ENCODE results near the gene CERS5.

The CERS5 gene

GRCh38 chr12:50167049-50167828, at the start of gene CERS5:
CERS5 (minus strand) TSS chr12:50167369; CDS start chr12:50167297, 72 bp downstream.
- peak within 1 kb of the TSS; percentile 74 for H3K27ac ChIP-seq
- no peaks in the 10 kb centered on the region for H3K9me3 ChIP-seq (ENCODE audit: control insufficient read depth, low read length)
- peak within 1 kb of the TSS; percentile 87 for H3K4me2 ChIP-seq (ENCODE audit: low read length)
- H3K36me3 ChIP-seq (ENCODE audit: control insufficient read depth, insufficient read depth, low read length), result no peaks in the 10 kb centered on the region
- H3K9ac ChIP-seq, result peak within 1 kb of the TSS; percentile 6
- H3K4me3 ChIP-seq (ENCODE audit: low read depth, low read length), result peak within 1 kb of the TSS; percentile 95
- H3K79me2 ChIP-seq, result peaks cover 19% of the 10 kb centered on the region
- H2AFZ ChIP-seq, result peak within 1 kb of the TSS; percentile 97
- no peaks in the 10 kb centered on the region for H3K4me1 ChIP-seq
- H3K27me3 ChIP-seq (ENCODE audit: control insufficient read depth, insufficient read depth, low read length), result no peaks in the 10 kb centered on the region
- TF ChIP-seq CTCF (IDR thresholded peaks at IDR 0.05), result peak; percentile 38

- no peaks in the 10 kb centered on the region for H3K36me3 ChIP-seq (ENCODE audit: control insufficient read depth, insufficient read depth, low read length)
- no peaks in the 10 kb centered on the region for H3K4me1 ChIP-seq
- H3K4me2 ChIP-seq (ENCODE audit: low read length), result no peak overlapping the region
- H3K27me3 ChIP-seq (ENCODE audit: control insufficient read depth, insufficient read depth, low read length), result no peaks in the 10 kb centered on the region
- no peak for TF ChIP-seq CTCF (IDR thresholded peaks at IDR 0.05)
- no peaks in the 10 kb centered on the region for H3K9me3 ChIP-seq (ENCODE audit: control insufficient read depth, low read length)
- H3K27ac ChIP-seq, result no peak overlapping the region
- no peak overlapping the region for H3K4me3 ChIP-seq (ENCODE audit: low read depth, low read length)
- no peak overlapping the region for H2AFZ ChIP-seq
- no peak overlapping the region for H3K9ac ChIP-seq
- H3K79me2 ChIP-seq, result peaks cover 2% of the 10 kb centered on the region
These were observed 47.9 kb upstream of the CERS5 start for GRCh38 chr12:50215033-50215432.

- TF ChIP-seq CTCF (IDR thresholded peaks at IDR 0.05), result no peak
- no peak overlapping the region for H3K9ac ChIP-seq
- H3K79me2 ChIP-seq, result peaks cover 2% of the 10 kb centered on the region
- no peaks in the 10 kb centered on the region for H3K27me3 ChIP-seq (ENCODE audit: control insufficient read depth, insufficient read depth, low read length)
- no peaks in the 10 kb centered on the region for H3K36me3 ChIP-seq (ENCODE audit: control insufficient read depth, insufficient read depth, low read length)
- H3K4me1 ChIP-seq, result no peaks in the 10 kb centered on the region
- no peaks in the 10 kb centered on the region for H3K9me3 ChIP-seq (ENCODE audit: control insufficient read depth, low read length)
- no peak overlapping the region for H2AFZ ChIP-seq
- H3K27ac ChIP-seq, result no peak overlapping the region
- H3K4me2 ChIP-seq (ENCODE audit: low read length), result no peak overlapping the region
- no peak overlapping the region for H3K4me3 ChIP-seq (ENCODE audit: low read depth, low read length)
These were observed 46.8 kb upstream of the CERS5 start for GRCh38 chr12:50214018-50214417.

GRCh38 chr12:50213439-50213838, 46.3 kb upstream of the CERS5 start:
- Histone ChIP-seq H3K9ac (no peak overlapping the region), H3K9me3 (ENCODE audit: control insufficient read depth, low read length) (no peaks in the 10 kb centered on the region), H3K4me1 (no peaks in the 10 kb centered on the region), H3K27ac (no peak overlapping the region), H3K4me3 (ENCODE audit: low read depth, low read length) (no peak overlapping the region), H3K36me3 (ENCODE audit: control insufficient read depth, insufficient read depth, low read length) (no peaks in the 10 kb centered on the region), H3K4me2 (ENCODE audit: low read length) (no peak overlapping the region), H3K79me2 (peaks cover 2% of the 10 kb centered on the region), H3K27me3 (ENCODE audit: control insufficient read depth, insufficient read depth, low read length) (no peaks in the 10 kb centered on the region), H2AFZ (no peak overlapping the region)
- TF ChIP-seq CTCF (IDR thresholded peaks at IDR 0.05), result no peak

GRCh38 chr12:50212071-50212467, 44.9 kb upstream of the CERS5 start:
- Histone ChIP-seq H2AFZ (no peak overlapping the region), H3K36me3 (ENCODE audit: control insufficient read depth, insufficient read depth, low read length) (no peaks in the 10 kb centered on the region), H3K27ac (peak overlapping the region; percentile 33), H3K4me2 (ENCODE audit: low read length) (no peak overlapping the region), H3K4me1 (no peaks in the 10 kb centered on the region), H3K27me3 (ENCODE audit: control insufficient read depth, insufficient read depth, low read length) (no peaks in the 10 kb centered on the region), H3K4me3 (ENCODE audit: low read depth, low read length) (peak overlapping the region; percentile 4), H3K79me2 (no peaks in the 10 kb centered on the region), H3K9me3 (ENCODE audit: control insufficient read depth, low read length) (no peaks in the 10 kb centered on the region), H3K9ac (no peak overlapping the region)
- no peak for TF ChIP-seq CTCF (IDR thresholded peaks at IDR 0.05)
